Osteocyte (in vitro differentiated cells): ENCODE measurements around the gene DDC. TPM values are rescaled to one million over a fixed set of nuclear protein-coding genes. Genes with fewer than 3 reads are reported as not detected.
A peak's percentile ranks its signal among the peaks of the same experiment; 100 is the strongest.

ENCODE experiments used
- DNase-seq: peaks from one replicate; pipeline ENCODE4 v3.0.0; 2021; ENCODE audit warnings: mixed read lengths; ENCODE audit not compliant: unreplicated experiment; ENCODE audit errors: extremely low spot score
- H3K27ac Mint-ChIP-seq: one replicate; pipeline ENCODE4 v1.8.0; 2021; ENCODE audit warnings: mild to moderate bottlenecking, mixed read lengths; ENCODE audit not compliant: unreplicated experiment
- H3K27me3 Mint-ChIP-seq: one replicate; pipeline ENCODE4 v1.8.0; 2021; ENCODE audit warnings: mixed read lengths; ENCODE audit not compliant: unreplicated experiment
- H3K36me3 Mint-ChIP-seq: one replicate; pipeline ENCODE4 v1.8.0; 2021; ENCODE audit warnings: mixed read lengths; ENCODE audit not compliant: unreplicated experiment
- H3K4me1 Mint-ChIP-seq: one replicate; pipeline ENCODE4 v1.8.0; 2021; ENCODE audit warnings: mixed read lengths; ENCODE audit not compliant: unreplicated experiment
- H3K4me3 Mint-ChIP-seq: one replicate; pipeline ENCODE4 v1.8.0; 2021; ENCODE audit warnings: mild to moderate bottlenecking, moderate library complexity, mixed read lengths; ENCODE audit not compliant: unreplicated experiment
- H3K9me3 Mint-ChIP-seq: one replicate; pipeline ENCODE4 v1.8.0; 2021; ENCODE audit warnings: mixed read lengths; ENCODE audit not compliant: unreplicated experiment
- total RNA-seq: library from RNA; stranded (reverse); gene quantifications from 2 replicates; pipeline ENCODE4 v1.2.1, GENCODE V29; 2021
- TF ChIP-seq, protein P1 (sequence below): fragments of 200-600 bp; sonication (generic); IDR thresholded peaks from 2 replicates; pipeline ENCODE4 v1.5.0; 2021; ENCODE audit warnings: antibody characterized with exemption, mild to moderate bottlenecking, moderate library complexity

DDC gene
- total RNA-seq, 1 donor from 2014 or later = not detected

DNA sequence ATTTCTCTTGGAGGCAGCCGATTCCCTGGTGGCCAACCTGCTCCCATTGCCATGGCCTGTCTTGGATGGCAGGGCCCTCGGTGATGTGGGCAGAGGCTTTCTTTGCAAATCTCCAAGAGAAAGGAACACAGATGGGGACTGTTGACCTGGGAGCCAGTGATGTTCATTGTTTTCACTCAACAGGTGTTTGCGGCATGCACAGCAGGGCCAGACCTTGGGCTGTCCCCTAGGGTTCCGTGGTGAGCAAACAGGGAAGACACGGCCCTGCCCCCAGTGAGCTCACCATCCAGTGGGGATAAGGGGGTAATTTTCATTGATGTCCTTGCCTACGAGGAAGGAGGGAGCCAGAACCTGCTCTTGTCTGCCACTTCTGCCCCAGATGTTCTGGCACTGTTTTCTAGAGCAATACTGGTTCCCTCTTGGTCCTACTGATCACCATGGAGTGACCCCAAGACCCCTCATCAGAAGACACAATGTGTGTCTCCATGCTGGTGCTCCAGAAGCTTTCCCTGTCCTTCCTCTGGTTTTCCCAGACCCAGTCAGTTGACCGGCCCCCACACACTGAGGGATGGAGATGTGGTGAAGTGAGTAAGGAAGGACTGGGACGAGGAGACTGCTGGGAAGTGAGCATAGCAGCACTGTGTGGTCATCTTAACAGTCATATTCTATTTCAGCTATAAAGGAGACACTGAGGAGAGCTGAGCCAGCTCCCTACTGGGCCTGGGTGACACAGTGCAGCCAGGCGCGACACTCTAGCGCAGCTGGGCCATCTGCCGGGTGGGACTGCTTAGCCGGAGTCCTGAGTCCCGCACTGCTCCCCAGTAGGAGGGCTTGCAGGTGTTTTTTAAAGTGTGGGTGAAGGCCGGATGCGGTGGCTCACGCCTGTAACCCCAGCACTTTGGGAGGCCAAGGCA lies 94.7 kb downstream of the DDC start:
- H3K4me1 Mint-ChIP-seq = peaks cover 8% of the 10 kb centered on the region

DNA sequence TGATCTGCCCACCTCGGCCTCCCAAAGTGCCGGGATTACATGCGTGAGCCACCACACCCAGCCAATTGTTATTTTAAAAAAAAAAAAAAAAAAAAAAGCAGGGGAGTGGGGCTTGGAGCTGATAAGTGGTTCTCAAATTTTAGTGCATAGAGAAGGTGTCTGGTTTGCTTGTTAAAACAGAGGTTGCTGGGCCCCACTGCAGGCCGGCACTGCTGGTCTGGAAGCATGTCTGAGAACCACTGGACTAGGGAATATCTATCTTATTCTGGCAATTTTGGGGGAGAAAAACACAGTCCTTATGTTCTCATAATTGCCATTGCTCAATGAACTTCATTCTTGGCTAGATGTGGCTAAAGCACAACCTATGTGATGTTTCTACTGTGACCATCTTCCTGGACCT lies 96.0 kb downstream of the DDC start:
- Mint-ChIP-seq H3K36me3 (no peaks in the 10 kb centered on the region), H3K27me3 (peaks cover 37% of the 10 kb centered on the region), H3K9me3 (no peaks in the 10 kb centered on the region), H3K27ac (no peak overlapping the region), H3K4me3 (no peak overlapping the region), H3K4me1 (peaks cover 6% of the 10 kb centered on the region)
- DNase-seq = no peak
- TF ChIP-seq, protein P1, sequence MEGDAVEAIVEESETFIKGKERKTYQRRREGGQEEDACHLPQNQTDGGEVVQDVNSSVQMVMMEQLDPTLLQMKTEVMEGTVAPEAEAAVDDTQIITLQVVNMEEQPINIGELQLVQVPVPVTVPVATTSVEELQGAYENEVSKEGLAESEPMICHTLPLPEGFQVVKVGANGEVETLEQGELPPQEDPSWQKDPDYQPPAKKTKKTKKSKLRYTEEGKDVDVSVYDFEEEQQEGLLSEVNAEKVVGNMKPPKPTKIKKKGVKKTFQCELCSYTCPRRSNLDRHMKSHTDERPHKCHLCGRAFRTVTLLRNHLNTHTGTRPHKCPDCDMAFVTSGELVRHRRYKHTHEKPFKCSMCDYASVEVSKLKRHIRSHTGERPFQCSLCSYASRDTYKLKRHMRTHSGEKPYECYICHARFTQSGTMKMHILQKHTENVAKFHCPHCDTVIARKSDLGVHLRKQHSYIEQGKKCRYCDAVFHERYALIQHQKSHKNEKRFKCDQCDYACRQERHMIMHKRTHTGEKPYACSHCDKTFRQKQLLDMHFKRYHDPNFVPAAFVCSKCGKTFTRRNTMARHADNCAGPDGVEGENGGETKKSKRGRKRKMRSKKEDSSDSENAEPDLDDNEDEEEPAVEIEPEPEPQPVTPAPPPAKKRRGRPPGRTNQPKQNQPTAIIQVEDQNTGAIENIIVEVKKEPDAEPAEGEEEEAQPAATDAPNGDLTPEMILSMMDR = no peak

More for the DNA sequence above, 94.7 kb downstream of the DDC start:
- H3K27me3 Mint-ChIP-seq = peaks cover 33% of the 10 kb centered on the region
- no peak for DNase-seq
- no peaks in the 10 kb centered on the region for H3K9me3 Mint-ChIP-seq
- H3K27ac Mint-ChIP-seq = no peak overlapping the region
- no peaks in the 10 kb centered on the region for H3K36me3 Mint-ChIP-seq
- no peak overlapping the region for H3K4me3 Mint-ChIP-seq
- TF ChIP-seq, protein P1 = no peak

DNA sequence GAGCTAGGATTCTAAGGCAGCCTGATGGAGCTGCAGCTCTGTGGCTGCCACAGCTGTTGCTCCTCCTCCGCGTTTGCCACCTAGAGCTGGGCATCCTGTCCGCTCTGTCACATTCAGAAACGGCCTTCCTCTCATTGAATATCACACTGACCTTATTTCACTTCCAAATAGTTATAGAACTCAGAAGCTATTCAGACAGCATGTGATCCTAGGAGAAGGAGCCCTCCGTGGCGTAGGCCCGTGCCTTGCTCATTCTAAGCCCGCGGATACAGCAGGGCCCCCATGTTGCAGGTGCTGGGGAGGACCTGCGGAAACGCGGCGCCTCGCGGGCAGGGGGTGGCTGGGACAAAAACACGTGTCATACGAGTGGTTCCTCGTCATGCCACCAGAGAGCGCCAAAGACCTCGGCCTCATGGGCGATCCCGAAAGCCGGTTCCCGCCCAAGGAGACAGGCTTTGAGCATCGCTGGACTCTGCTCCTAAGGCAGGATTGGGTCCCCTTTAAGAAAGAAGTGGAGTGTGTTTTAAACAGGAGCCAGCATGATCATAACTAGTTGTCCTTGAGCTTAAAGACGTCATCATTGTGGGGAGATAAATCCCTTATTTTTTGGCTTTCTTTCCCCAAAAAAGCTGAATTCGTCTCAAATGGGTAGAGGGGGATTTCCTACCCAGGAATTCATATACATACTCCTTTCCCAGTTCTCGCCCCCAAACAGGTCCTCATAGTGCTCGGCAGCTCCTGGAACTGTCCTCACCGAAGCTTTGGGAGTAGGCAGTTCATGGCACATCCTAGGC lies 97.2 kb downstream of the DDC start:
- Mint-ChIP-seq H3K27me3 (peaks cover 32% of the 10 kb centered on the region), H3K36me3 (no peaks in the 10 kb centered on the region), H3K4me1 (peaks cover 4% of the 10 kb centered on the region), H3K4me3 (no peak overlapping the region), H3K9me3 (no peaks in the 10 kb centered on the region), H3K27ac (no peak overlapping the region)
- TF ChIP-seq, protein P1 = peak; percentile 93
- peak; percentile 91 for DNase-seq

DNA sequence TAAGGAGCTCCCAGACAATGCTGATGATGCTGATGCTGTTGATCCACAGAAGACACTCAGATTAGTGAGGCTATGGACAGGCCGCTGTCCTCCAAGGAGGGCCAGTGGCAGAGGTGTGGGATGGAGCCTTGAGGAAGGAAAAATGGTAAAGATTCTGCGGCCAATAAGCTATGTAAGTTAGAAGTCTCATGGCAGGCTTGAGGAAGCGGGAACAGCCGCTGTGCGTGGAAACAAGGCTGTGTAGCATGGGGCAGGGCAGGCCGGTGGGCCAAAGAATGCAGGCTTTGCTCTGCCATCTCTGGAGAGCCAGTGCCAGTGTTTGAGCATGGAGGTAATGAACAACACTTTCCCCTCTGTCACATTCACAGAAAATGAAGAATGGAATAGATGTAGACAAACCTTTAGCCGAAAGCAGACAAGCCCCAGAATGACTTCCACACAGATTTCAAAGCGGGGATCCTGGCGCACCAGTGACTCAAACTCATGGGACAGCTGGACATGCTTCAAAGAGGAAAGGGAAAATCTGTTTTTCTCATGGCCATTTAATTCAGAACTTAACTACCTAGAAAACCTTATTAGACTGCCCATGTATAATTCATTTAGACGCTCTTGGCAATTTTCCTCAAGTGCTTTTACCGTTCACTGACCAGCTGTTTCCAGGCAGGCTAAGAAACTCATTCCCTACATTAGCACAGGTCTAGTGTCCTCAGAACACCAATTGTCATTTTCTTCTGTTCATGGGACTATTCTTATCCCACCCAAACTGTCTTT lies 98.2 kb downstream of the DDC start:
- H3K27me3 Mint-ChIP-seq = peaks cover 24% of the 10 kb centered on the region
- H3K27ac Mint-ChIP-seq = no peak overlapping the region
- TF ChIP-seq, protein P1 = no peak

More for the DNA sequence above, 98.2 kb downstream of the DDC start:
- no peak for DNase-seq
- Mint-ChIP-seq H3K9me3 (no peaks in the 10 kb centered on the region), H3K4me1 (peaks cover 7% of the 10 kb centered on the region), H3K36me3 (no peaks in the 10 kb centered on the region), H3K4me3 (no peak overlapping the region)
